Measurements from ENCODE around the gene RIPPLY3.
"Not testable (repeated sequence)": the region's sequence is repeated elsewhere in the genome, so short reads cannot be mapped to it uniquely, and the experiment has no call there.

RIPPLY3 gene

DNA sequence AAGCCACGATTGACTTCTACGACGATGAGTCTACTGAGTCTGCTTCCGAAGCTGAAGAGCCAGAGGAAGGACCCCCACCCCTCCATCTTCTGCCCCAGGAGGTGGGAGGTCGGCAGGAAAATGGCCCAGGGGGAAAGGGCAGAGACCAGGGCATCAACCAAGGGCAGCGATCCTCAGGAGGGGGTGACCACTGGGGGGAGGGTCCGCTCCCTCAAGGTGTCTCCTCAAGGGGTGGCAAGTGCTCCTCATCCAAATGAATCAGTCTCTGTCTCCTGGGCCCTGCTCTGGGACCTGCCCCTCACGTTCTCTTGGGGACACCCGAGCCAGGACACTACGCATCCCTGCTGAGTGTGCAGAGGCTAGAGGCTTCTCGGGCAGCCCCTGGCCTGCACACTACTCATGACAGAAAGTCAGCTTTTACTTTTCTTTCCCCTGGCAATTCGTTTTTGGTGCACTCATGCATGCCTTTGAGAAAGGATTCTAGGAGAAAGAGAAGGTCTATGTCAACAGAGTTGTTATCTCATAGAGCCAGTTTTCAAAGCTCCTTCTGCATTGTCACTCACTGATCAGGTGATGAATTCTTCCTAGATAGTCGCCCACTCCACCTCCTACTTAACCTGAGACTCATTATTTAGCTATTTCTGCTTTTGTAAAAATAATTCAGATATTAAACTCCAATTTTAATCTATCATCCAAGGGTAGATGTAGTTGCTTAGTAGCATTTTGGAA is 11.6 kb downstream of the RIPPLY3 start:
- no peak for DNase-seq (ENCODE audit: low read depth)

DNA sequence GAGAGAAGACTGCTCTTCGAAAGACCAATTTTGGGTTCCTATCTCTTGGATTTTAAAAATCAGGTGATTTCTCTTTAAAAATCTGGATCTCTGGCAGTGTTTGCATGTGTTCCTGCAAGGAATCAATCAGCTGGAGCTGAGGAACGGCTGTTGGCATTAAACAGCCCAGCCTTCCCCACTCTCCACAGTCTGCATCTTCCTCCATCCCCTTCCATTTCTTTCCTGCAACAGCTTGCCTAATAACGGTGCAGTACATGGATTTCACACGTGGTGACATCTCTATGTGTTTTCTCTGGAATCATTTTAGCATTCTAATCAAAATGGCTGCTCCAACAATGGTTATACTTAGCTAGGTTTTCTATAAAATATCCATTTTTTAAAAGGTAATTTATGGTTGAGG is 20.0 kb downstream of the RIPPLY3 start:
- DNase-seq (ENCODE audit: low read depth): no peak

- no peak for DNase-seq (ENCODE audit: low read depth)
Observed at GRCh38 chr21:37028570-37028969, 22.1 kb downstream of the RIPPLY3 start.

- no peak for DNase-seq (ENCODE audit: low read depth)
Observed at GRCh38 chr21:37030864-37031263, 24.4 kb downstream of the RIPPLY3 start.

DNA sequence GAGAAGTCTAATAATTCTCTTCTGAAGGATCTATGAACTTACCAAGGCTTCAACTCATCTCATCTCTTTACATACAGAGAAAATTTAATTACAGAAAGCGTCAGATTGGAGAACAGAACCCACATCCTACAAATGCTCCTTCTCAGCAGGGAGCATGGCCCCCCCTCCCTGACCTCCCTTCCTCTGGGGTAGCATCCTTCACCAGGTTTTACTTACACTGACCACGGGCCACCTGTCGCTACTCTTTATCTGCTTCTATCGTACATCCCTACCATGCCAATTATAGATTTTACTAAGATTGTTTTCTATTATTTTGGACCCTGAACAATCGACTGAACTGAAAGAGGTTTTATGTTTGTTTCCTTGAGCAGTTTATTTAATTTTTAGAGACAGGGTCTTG is 25.8 kb downstream of the RIPPLY3 start:
- no peak for DNase-seq (ENCODE audit: low read depth)

DNA sequence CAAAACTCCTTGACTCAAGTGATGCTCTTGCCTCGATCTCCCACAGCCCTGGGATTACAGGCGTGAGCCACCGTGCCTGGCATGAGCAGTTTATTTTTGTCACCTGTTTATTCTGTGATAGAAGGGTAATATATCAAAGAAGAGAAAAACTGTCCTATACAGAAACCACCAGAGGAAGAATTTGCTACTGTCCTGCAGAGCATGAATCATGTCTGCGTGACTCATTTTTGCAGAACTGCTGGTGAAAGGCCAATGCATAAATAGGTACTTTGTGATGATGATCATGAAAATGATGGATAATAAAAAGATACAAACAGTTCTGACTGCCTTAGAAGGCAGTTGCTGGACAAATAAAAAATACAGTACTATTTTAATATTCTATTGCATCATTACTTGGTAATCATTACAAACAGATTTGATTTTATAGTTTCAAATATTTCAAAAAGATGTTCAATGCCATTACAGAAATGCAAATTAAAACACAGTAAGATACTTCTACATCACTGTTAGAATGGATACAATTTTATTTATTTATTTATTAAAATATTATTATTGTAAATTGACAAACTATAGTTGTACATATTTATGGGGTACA is 26.5 kb downstream of the RIPPLY3 start:
- DNase-seq (ENCODE audit: low read depth): peak; percentile 25

GRCh38 chr21:37034394-37034793 is 27.9 kb downstream of the RIPPLY3 start:
- not testable (repeated sequence) for DNase-seq (ENCODE audit: low read depth)

- DNase-seq (ENCODE audit: low read depth): no peak
Observed at GRCh38 chr21:37036177-37036576, 29.7 kb downstream of the RIPPLY3 start.

GRCh38 chr21:37039411-37040075 is 33.0 kb downstream of the RIPPLY3 start:
- DNase-seq (ENCODE audit: low read depth): no peak

DNA sequence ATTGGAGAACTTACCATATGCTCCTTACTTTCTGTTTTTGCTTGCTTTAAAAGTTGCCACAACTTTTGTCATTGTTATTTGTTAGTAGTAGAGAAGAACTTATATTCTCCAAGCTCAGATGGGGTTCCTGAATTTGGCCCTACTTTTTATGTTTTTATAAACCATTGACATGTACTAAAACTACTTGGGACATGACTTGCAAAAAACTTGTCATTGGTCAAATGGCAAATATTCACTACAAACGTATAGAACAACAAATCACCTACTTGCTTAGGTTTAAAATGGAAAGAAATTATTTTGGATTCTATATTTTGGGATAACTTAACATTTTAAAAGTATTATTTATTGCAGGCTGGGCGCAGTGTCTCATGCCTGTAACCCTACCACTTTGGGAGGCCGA is 33.7 kb downstream of the RIPPLY3 start:
- no peak for DNase-seq (ENCODE audit: low read depth)

DNA sequence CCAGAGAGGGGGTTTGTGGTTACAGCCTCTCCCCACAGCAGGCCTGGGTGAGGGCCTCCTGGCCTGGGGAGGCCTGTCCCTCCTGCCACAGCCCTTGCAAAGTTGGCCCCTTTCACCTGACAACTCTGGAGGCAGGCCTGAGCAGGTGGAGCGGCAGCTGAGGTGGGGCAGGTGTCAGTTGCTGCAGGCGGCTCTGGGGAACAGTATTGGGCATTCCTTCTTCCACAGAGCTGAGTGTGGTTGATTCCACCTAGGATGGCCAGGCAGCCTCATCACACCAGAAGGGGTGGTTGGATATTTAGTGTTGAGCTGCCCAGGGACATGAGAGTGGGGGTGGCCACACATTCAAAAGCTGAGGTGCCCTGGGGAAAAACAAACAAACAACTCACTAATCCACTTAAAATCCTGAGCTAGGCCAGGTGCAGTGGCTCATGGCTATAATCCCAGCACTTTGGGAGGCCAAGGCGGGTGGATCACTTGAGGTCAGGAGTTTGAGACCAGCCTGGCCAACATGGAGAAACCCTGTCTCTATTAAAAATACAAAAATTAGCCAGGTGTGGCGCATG is 35.3 kb downstream of the RIPPLY3 start:
- no peak for DNase-seq (ENCODE audit: low read depth)

GRCh38 chr21:37043818-37044217 is 37.3 kb downstream of the RIPPLY3 start:
- DNase-seq (ENCODE audit: low read depth): no peak

DNA sequence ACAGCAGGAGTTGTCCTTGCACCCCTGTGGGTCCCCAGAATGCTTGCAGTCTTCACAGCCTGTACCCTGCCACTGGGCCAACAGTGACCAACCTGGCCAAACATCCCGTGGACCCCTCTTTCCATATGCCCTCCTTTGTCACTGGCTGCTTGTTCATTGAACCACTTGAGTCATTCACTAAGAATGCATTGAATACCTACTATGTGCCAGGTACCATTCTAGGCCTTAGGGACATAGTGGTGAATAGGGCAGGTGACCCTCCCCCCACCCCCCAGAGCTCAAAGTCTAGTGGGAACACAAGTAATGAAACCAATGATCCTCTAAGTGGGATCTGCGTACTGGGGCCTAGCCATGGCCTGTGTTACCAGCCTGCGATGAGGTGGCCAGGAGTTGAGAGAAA is 38.1 kb downstream of the RIPPLY3 start:
- no peak for DNase-seq (ENCODE audit: low read depth)

- no peak for DNase-seq (ENCODE audit: low read depth)
Observed at GRCh38 chr21:37045149-37045548, 38.6 kb downstream of the RIPPLY3 start.

DNA sequence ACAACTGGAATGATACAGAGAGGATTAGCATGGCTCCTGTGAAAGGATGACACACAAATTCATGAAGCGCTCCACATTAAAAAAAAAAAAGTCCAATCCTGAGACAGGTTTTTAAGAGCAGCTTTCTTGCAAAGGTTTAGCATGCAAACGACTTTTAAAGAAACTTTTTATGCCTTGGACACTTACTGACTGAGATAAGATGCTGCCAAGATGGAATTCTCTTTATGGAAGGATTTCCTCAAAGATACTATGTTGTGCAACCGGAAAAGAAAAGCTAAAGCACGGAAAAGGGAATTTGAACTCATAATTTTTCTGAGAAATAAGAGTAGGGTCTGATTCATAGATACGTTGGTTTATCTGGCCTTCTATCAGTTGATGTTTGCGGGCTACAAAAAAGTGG is 39.1 kb downstream of the RIPPLY3 start:
- no peak for DNase-seq (ENCODE audit: low read depth)

- no peak for DNase-seq (ENCODE audit: low read depth)
Observed at GRCh38 chr21:37047079-37047478, 40.6 kb downstream of the RIPPLY3 start.

DNA sequence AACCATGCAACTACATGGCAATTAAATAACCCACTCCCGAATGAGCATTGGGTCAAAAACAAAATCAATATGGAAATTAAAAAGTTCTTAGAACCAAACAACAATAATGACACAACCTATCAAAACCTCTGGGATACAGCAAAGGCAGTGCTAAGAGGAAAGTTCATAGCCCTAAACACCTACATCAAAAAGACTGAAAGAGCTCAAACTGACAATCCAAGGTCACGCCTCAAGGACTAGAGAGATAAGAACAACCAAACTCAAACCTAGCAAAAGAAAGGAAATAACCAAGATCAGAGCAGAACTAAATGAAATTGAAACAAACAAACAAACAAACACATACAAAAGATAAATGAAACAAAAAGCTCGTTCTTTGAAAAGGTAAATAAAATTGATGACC is 43.2 kb downstream of the RIPPLY3 start:
- not testable (repeated sequence) for DNase-seq (ENCODE audit: low read depth)

DNA sequence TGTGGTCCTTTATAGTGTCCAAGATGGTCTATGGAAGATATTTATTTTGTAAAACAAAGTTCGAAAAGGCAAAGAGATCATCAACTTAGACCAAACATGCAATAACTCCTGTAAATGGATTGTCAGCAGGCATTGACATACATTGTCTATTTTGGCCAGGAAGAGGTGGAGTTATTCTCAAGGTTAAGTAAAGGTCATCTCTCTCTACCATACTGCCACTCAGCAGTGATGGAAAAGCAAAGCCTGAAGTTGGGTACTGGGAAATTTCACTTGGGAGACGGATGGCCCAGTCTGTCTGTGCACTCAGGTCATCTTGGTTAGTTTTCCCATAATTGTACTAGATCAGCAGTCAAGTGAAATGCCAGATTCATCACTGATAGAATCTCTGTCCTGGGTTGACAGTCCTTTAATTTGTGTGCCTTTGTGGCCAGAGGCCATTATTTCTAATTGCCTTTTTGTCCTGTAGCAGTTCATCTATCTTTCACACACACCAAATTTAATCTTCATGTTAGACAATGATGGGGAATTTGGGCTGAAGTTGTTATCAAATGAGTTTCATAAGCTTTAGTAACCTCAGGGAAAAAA is 48.9 kb downstream of the RIPPLY3 start:
- no peak for DNase-seq (ENCODE audit: low read depth)

DNA sequence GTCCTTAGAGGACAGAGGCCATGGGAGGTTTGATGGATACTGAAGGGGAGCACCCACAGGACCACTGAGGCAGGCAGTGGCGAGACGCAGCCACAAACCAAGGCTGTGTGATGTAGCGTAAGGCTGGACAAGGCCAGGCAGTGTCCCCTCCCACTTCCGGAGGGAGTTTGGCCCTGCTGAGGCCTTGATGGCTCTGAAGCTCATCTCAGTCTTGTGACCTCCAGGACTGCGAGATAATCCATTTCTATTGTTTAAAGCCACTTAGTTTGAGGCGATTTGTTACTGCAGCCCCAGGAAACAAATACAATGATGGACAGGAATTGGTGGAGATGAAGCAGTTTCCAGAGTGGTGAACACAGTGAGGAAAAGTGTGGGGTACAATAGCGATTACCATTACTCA is 51.1 kb downstream of the RIPPLY3 start:
- no peak for DNase-seq (ENCODE audit: low read depth)

DNA sequence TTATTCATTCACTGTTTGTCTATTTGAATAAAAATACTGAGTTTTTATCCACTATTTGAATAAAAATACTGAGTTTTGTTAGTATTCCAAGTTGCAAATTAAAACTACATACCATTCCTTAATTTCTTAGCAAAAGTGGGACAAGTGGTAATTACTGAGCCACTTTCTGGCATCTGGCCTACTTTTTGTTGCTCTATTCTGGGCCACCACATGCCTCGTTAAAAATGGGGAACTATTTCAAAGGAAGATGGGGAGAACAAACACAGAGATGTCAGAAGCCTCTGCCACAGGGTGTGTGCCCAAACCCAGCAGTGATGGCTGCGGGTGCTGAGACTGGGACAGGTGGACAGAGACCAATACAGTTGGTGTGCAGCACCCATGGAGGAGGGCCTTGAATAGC is 51.8 kb downstream of the RIPPLY3 start:
- DNase-seq (ENCODE audit: low read depth): no peak

DNA sequence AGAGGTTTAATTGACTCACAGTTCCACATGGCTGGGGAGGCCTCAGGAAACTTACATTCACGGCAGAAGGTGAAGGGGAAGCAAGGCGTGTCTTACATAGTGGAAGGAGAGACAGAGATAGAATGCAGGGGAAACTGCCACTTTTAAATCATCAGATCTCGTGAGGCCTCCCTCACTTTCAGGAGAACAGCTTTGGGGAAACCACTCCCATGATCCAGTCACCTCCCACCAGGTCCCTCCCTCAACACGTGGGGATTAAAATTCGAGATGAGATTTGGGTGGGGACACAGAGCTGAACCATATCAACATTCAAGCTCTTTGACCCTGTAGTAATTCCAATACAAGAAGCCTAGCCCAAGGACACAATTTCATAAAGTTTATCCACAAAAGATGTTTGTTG is 52.7 kb downstream of the RIPPLY3 start:
- no peak for DNase-seq (ENCODE audit: low read depth)

GRCh38 chr21:37060296-37060695 is 53.8 kb downstream of the RIPPLY3 start:
- DNase-seq (ENCODE audit: low read depth): peak; percentile 87

Measured in GM04503 (cell line).